GM21529 (cell line): ENCODE data around the gene EDIL3.
"Not testable (repeated sequence)": the region's sequence is repeated elsewhere in the genome, so short reads cannot be mapped to it uniquely, and the experiment has no call there.

Source experiments
- ATAC-seq: cut with Tn5 transposase; IDR thresholded peaks from one replicate; pipeline ENCODE4 v1.9.1; 2021; ENCODE audit not compliant: unreplicated experiment

Gene EDIL3

GRCh38 chr5:84085387-84086041 is 299.2 kb downstream of the EDIL3 start:
- no peak for ATAC-seq

GRCh38 chr5:84080908-84081307 is 303.8 kb downstream of the EDIL3 start:
- ATAC-seq = no peak

- no peak for ATAC-seq
Measured at GRCh38 chr5:84072339-84072738, 312.3 kb downstream of the EDIL3 start.

GRCh38 chr5:84069608-84070179 is 315.0 kb downstream of the EDIL3 start:
- no peak for ATAC-seq

- ATAC-seq = no peak
Measured at GRCh38 chr5:84063041-84063440, 321.6 kb downstream of the EDIL3 start.

- no peak for ATAC-seq
Measured at GRCh38 chr5:84059672-84060071, 325.0 kb downstream of the EDIL3 start.

- no peak for ATAC-seq
Measured at GRCh38 chr5:84058561-84058960, 326.1 kb downstream of the EDIL3 start.

- no peak for ATAC-seq
Measured at GRCh38 chr5:84057211-84057610, 327.5 kb downstream of the EDIL3 start.

- no peak for ATAC-seq
Measured at GRCh38 chr5:84045964-84046363, 338.7 kb downstream of the EDIL3 start.

- ATAC-seq = no peak
Measured at GRCh38 chr5:84036842-84037241, 347.8 kb downstream of the EDIL3 start.

- ATAC-seq = no peak
Measured at GRCh38 chr5:84032324-84032723, 352.4 kb downstream of the EDIL3 start.

- ATAC-seq = no peak
Measured at GRCh38 chr5:84028093-84028492, 356.6 kb downstream of the EDIL3 start.

GRCh38 chr5:84018521-84018920 is 366.2 kb downstream of the EDIL3 start:
- ATAC-seq = not testable (repeated sequence)

- ATAC-seq = no peak
Measured at GRCh38 chr5:84017523-84018172, 367.0 kb downstream of the EDIL3 start.

- no peak for ATAC-seq
Measured at GRCh38 chr5:84016085-84016484, 368.6 kb downstream of the EDIL3 start.

- no peak for ATAC-seq
Measured at GRCh38 chr5:84014966-84015365, 369.7 kb downstream of the EDIL3 start.

- no peak for ATAC-seq
Measured at GRCh38 chr5:83993803-83994202, 390.9 kb downstream of the EDIL3 start.

- no peak for ATAC-seq
Measured at GRCh38 chr5:83991566-83992224, 393.0 kb downstream of the EDIL3 start.

- ATAC-seq = no peak
Measured at GRCh38 chr5:83988293-83988685, 396.4 kb downstream of the EDIL3 start.

GRCh38 chr5:83987513-83988292 is 397.0 kb downstream of the EDIL3 start:
- ATAC-seq = no peak

GRCh38 chr5:83983852-83984251 is 400.8 kb downstream of the EDIL3 start:
- no peak for ATAC-seq
